ENCODE results near the gene PLEKHJ1. TPM values are rescaled to one million over a fixed set of nuclear protein-coding genes. Genes with fewer than 3 reads are reported as not detected.
A peak's percentile ranks its signal among the peaks of the same experiment; 100 is the strongest.

Gene PLEKHJ1
- total RNA-seq, 1 experiment from 2014 or later = 92.4 TPM

- DNase-seq (ENCODE audit: low read depth) = no peak
Observed at GRCh38 chr19:2249880-2250765, 14.0 kb upstream of the PLEKHJ1 start.

DNA sequence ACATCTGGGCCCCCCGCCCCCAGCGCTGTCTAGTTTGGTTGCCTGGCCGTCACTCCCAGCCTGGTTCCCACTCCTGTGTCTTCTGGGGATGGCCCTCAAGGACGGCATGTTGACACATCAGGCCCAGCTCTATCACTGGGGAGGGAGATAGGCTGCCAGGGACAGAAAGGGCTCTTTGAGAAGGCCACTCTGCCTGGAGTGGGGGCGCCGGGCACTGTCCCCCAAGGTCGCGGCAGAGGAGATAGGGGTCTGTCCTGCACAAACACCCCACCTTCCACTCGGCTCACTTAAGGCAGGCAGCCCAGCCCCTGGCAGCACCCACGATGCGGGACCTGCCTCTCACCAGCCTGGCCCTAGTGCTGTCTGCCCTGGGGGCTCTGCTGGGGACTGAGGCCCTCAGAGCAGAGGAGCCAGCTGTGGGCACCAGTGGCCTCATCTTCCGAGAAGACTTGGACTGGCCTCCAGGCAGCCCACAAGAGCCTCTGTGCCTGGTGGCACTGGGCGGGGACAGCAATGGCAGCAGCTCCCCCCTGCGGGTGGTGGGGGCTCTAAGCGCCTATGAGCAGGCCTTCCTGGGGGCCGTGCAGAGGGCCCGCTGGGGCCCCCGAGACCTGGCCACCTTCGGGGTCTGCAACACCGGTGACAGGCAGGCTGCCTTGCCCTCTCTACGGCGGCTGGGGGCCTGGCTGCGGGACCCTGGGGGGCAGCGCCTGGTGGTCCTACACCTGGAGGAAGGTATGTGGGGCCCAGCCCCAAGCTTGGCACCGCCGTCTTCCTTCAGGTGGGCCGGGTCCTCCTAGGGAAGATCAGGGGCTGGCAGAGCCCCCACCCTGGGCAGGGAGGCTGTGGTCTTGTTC is 13.1 kb upstream of the PLEKHJ1 start, which contains the start of gene AMH:
TSS of gene AMH (plus strand) at position 314 of the 857 bp plus-strand sequence. CDS start at position 324, 10 bp downstream.
- no peak for DNase-seq (ENCODE audit: low read depth)

DNA sequence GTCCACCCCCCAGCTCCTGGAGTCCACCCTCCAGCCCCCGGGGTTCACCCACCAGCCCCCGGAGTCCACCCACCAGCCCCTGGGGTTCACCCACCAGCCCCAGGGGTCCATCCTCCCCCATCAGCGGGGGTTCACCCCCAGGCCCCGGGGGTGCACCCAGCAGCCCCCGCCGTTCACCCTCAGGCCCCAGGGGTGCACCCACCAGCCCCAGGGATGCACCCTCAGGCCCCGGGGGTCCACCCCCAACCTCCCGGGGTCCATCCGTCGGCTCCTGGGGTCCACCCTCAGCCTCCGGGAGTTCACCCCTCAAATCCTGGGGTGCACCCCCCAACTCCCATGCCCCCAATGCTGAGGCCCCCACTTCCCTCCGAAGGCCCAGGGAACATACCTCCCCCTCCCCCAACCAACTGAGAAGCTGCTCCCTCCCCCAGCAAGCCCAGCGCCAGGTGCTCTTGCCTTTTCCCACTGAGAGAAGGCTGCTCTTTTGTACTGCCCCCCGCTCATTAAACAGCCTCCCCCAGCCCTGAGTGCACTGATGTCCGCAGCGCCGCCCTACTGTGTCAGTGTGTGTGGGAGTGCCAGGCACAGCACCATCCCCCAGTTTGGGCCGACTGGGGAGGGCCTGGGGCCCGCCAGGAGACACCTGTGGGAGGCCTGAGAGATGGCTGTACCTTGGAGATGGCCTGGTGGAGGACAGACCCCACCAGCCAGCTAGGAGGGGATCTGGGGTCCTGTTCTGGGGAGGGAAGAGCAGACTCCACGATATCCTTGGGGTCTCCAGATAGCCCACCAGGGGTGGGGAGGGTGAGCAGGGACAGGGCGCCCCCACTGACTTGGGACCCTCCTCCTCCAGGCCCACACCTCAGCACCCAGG is 12.2 kb upstream of the PLEKHJ1 start:
- DNase-seq (ENCODE audit: low read depth) = no peak

DNA sequence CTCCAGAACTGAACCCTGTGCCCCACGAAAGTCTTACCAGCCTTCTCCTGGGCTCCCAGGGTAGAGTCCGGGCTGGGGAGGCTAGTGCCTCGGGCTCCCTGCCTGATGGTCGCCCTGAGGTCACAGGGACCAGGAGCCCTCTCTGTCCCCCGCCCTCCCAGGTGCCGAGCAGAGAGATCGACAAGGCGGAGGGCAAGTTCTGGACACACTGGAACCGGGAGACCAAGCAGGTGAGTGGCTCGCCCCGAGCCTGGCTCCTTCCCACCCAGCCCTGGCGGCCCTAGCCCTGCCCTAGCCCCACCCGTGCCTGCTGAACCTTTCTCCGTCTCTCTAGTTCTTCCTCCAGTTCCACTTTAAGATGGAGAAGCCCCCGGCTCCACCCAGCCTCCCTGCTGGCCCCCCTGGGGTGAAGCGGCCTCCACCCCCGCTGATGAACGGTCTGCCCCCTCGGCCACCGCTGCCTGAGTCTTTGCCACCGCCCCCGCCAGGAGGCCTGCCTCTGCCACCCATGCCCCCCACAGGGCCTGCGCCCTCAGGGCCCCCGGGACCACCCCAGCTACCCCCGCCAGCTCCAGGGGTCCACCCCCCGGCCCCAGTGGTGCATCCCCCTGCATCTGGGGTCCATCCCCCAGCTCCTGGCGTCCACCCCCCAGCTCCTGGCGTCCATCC is 11.4 kb upstream of the PLEKHJ1 start:
- DNase-seq (ENCODE audit: low read depth) = no peak

DNA sequence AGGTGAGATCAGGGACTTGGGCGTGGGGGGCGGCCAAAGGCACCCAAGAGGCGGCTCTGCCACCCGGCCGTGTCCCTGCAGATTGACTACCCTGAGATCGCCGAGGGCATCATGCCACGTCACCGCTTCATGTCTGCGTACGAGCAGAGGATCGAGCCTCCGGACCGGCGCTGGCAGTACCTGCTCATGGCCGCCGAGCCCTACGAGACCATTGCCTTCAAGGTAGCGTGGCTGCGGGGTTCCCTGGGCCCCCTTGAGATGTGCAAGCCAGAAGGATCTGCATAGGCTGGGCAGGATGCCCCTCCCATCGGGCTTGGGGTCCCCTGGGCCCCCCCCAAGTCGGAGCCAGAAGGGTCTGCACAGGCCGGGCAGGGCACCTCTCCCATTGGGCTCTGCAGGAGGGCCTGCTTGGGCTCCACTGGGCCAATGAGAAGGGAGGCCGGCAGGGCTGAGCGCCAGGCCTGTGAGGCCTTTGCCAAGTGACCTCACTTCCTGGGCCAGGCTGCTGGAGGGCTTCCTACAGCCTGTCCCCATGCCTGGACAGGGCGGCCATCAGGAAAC is 10.8 kb upstream of the PLEKHJ1 start:
- DNase-seq (ENCODE audit: low read depth) = peak; percentile 50

DNA sequence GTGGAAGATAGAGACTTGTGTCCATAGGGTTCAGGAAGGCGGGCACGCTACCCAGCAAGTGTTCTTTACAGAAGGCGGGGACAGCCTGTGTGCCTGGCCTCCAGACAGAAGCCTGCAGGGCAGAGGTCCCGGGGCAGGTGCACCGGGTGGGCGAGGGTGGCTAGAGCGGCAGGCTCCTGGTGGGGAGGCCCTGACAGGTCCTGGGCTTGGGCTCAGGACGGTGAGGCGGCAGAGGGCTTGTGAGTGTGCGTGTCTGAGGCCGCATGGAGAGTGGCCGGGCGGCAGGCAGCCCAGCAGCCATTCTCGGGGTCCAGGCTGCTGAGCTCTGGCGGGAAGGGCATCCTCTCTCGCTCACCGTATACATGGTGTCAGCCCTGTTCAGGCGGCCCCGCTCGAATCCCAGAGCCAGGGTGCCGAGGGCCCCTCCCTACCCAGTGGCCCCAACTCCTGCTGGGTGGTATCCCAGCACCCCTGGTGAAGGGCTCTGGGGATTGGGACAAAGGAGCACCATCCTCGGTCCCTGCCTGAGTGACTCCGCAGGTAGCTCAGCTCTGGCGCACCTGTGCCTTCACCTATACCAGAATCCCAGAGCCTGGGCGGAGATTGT is 10.0 kb upstream of the PLEKHJ1 start:
- no peak for DNase-seq (ENCODE audit: low read depth)

- no peak for DNase-seq (ENCODE audit: low read depth)
Observed at GRCh38 chr19:2245273-2245672, 9.1 kb upstream of the PLEKHJ1 start.

GRCh38 chr19:2244486-2244885 is 8.4 kb upstream of the PLEKHJ1 start:
- DNase-seq (ENCODE audit: low read depth) = no peak

- no peak for DNase-seq (ENCODE audit: low read depth)
Observed at GRCh38 chr19:2244125-2244411, 7.9 kb upstream of the PLEKHJ1 start.

- no peak for DNase-seq (ENCODE audit: low read depth)
Observed at GRCh38 chr19:2243274-2244124, 7.4 kb upstream of the PLEKHJ1 start.

GRCh38 chr19:2242816-2243215 is 6.7 kb upstream of the PLEKHJ1 start:
- no peak for DNase-seq (ENCODE audit: low read depth)

- no peak for DNase-seq (ENCODE audit: low read depth)
Observed at GRCh38 chr19:2242092-2242537, 6.0 kb upstream of the PLEKHJ1 start.

- no peak for DNase-seq (ENCODE audit: low read depth)
Observed at GRCh38 chr19:2240881-2241760, 5.0 kb upstream of the PLEKHJ1 start.

- DNase-seq (ENCODE audit: low read depth) = peak; percentile 53
Observed at GRCh38 chr19:2239771-2240770, 3.9 kb upstream of the PLEKHJ1 start.

GRCh38 chr19:2239173-2239572 is 3.0 kb upstream of the PLEKHJ1 start:
- DNase-seq (ENCODE audit: low read depth) = no peak

- no peak for DNase-seq (ENCODE audit: low read depth)
Observed at GRCh38 chr19:2237869-2238153, 1.7 kb upstream of the PLEKHJ1 start.

Measured in LHCN-M2 (cell line).